Measurements from ENCODE around the gene B4GALNT4.

GRCh38 chr11:344836-345578 lies 24.3 kb upstream of the B4GALNT4 start:
- TF ChIP-seq, protein P1, sequence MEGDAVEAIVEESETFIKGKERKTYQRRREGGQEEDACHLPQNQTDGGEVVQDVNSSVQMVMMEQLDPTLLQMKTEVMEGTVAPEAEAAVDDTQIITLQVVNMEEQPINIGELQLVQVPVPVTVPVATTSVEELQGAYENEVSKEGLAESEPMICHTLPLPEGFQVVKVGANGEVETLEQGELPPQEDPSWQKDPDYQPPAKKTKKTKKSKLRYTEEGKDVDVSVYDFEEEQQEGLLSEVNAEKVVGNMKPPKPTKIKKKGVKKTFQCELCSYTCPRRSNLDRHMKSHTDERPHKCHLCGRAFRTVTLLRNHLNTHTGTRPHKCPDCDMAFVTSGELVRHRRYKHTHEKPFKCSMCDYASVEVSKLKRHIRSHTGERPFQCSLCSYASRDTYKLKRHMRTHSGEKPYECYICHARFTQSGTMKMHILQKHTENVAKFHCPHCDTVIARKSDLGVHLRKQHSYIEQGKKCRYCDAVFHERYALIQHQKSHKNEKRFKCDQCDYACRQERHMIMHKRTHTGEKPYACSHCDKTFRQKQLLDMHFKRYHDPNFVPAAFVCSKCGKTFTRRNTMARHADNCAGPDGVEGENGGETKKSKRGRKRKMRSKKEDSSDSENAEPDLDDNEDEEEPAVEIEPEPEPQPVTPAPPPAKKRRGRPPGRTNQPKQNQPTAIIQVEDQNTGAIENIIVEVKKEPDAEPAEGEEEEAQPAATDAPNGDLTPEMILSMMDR (IDR thresholded peaks at IDR 0.05; ENCODE audit: low read depth, low read length, missing input control): no peak
- TF ChIP-seq, protein P2, sequence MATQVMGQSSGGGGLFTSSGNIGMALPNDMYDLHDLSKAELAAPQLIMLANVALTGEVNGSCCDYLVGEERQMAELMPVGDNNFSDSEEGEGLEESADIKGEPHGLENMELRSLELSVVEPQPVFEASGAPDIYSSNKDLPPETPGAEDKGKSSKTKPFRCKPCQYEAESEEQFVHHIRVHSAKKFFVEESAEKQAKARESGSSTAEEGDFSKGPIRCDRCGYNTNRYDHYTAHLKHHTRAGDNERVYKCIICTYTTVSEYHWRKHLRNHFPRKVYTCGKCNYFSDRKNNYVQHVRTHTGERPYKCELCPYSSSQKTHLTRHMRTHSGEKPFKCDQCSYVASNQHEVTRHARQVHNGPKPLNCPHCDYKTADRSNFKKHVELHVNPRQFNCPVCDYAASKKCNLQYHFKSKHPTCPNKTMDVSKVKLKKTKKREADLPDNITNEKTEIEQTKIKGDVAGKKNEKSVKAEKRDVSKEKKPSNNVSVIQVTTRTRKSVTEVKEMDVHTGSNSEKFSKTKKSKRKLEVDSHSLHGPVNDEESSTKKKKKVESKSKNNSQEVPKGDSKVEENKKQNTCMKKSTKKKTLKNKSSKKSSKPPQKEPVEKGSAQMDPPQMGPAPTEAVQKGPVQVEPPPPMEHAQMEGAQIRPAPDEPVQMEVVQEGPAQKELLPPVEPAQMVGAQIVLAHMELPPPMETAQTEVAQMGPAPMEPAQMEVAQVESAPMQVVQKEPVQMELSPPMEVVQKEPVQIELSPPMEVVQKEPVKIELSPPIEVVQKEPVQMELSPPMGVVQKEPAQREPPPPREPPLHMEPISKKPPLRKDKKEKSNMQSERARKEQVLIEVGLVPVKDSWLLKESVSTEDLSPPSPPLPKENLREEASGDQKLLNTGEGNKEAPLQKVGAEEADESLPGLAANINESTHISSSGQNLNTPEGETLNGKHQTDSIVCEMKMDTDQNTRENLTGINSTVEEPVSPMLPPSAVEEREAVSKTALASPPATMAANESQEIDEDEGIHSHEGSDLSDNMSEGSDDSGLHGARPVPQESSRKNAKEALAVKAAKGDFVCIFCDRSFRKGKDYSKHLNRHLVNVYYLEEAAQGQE (IDR thresholded peaks at IDR 0.05): no peak
- TF ChIP-seq GABPA (IDR thresholded peaks at IDR 0.05 in 1 of 2, conservative IDR thresholded peaks at IDR 0.05 in 1 of 2) (no peak), RXRA (IDR thresholded peaks at IDR 0.05) (no peak), HNF4A (conservative IDR thresholded peaks at IDR 0.05) (no peak), YY1 (IDR thresholded peaks at IDR 0.05) (no peak), JUND (IDR thresholded peaks at IDR 0.05) (no peak)
